ENCODE data around the gene NCBP2. TPM values are rescaled to one million over a fixed set of nuclear protein-coding genes. Genes with fewer than 3 reads are reported as not detected.

NCBP2 gene
- total RNA-seq, 1 donor from 2014 or later, result 79.9 TPM

DNA sequence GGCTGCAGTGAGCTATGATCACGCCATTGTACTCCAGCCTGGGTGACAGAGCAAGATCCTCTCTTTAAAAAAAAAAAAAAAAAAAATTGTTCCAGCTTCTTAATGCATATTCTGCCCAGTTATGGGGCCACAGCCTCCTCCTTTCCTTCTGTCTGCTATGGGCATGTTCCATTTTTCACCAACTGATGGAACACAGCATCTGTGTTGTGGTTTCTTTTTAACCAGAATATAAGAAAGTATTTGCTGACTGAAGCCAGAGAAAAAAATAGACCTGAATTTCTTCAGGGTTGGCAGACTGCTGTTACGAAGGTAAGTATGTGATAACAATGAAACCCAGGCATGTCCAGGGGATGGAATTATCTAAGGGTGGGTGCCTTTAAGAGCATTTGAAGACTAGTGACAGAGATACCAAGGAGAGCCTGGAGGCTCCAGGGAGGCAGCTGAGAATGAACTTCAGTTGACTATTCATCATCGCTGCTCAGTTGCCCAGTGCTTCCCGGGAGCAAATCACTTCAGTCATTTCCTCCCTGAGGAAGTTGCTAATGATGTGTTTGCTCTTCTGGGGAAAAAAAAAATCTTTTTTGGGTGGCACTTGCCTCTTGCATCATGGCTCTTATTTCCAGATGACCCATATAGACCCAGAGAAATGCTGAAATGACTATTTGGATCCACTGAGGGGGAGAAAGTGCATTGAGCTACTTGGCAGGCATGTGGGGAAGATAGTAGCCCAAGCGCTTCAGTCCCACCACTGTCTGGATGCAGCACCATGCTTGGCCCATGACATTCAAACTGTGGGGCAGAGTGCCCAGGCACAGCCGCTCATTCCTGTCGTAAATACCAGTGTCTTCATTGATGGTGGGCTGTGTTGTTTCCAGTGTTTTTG, 14.5 kb downstream of the NCBP2 start:
- H3K27ac Mint-ChIP-seq, result no peak overlapping the region
- H3K27me3 Mint-ChIP-seq, result no peaks in the 10 kb centered on the region
- no peaks in the 10 kb centered on the region for H3K4me1 Mint-ChIP-seq (ENCODE audit: low read depth)
- H3K4me3 Mint-ChIP-seq (ENCODE audit: low read depth), result no peak overlapping the region
- DNase-seq (ENCODE audit: low spot score, unreplicated experiment), result no peak
- TF ChIP-seq, protein P1, sequence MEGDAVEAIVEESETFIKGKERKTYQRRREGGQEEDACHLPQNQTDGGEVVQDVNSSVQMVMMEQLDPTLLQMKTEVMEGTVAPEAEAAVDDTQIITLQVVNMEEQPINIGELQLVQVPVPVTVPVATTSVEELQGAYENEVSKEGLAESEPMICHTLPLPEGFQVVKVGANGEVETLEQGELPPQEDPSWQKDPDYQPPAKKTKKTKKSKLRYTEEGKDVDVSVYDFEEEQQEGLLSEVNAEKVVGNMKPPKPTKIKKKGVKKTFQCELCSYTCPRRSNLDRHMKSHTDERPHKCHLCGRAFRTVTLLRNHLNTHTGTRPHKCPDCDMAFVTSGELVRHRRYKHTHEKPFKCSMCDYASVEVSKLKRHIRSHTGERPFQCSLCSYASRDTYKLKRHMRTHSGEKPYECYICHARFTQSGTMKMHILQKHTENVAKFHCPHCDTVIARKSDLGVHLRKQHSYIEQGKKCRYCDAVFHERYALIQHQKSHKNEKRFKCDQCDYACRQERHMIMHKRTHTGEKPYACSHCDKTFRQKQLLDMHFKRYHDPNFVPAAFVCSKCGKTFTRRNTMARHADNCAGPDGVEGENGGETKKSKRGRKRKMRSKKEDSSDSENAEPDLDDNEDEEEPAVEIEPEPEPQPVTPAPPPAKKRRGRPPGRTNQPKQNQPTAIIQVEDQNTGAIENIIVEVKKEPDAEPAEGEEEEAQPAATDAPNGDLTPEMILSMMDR (IDR thresholded peaks at IDR 0.05; ENCODE audit: unreplicated experiment), result no peak
- peaks cover 15% of the 10 kb centered on the region for H3K36me3 Mint-ChIP-seq (ENCODE audit: insufficient read depth)
- no peaks in the 10 kb centered on the region for H3K9me3 Mint-ChIP-seq (ENCODE audit: low read depth)

DNA sequence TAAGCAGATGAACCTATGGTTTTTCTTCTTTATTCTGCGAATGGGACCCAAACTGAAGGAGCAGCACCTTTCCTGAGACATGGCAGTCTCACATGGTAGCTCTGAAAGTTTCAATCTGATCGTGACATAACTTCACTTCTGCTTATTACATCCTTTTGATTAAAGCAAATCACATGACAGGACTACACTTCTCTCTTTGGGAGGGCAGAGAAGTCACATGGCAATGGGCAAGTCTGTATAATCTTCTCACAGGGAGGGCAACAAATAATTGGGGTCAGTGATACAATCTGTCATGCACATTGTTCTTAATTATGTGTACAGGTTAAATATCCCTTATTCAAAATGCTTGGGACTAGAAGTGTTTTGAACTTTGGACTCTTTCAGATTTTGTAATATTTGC, 21.6 kb downstream of the NCBP2 start:
- Mint-ChIP-seq H3K27me3 (no peaks in the 10 kb centered on the region), H3K9me3 (ENCODE audit: low read depth) (peaks cover 7% of the 10 kb centered on the region), H3K4me3 (ENCODE audit: low read depth) (no peak overlapping the region), H3K4me1 (ENCODE audit: low read depth) (no peaks in the 10 kb centered on the region), H3K27ac (no peak overlapping the region), H3K36me3 (ENCODE audit: insufficient read depth) (peaks cover 12% of the 10 kb centered on the region)
- no peak for DNase-seq (ENCODE audit: low spot score, unreplicated experiment)
- TF ChIP-seq, protein P1 (IDR thresholded peaks at IDR 0.05; ENCODE audit: unreplicated experiment), result no peak

- peaks cover 19% of the 10 kb centered on the region for H3K36me3 Mint-ChIP-seq (ENCODE audit: insufficient read depth)
- TF ChIP-seq, protein P1 (IDR thresholded peaks at IDR 0.05; ENCODE audit: unreplicated experiment), result no peak
- no peaks in the 10 kb centered on the region for H3K4me1 Mint-ChIP-seq (ENCODE audit: low read depth)
- no peak for DNase-seq (ENCODE audit: low spot score, unreplicated experiment)
- H3K9me3 Mint-ChIP-seq (ENCODE audit: low read depth), result peaks cover 7% of the 10 kb centered on the region
- H3K27ac Mint-ChIP-seq, result no peak overlapping the region
- H3K4me3 Mint-ChIP-seq (ENCODE audit: low read depth), result no peak overlapping the region
- H3K27me3 Mint-ChIP-seq, result no peaks in the 10 kb centered on the region
Observed at GRCh38 chr3:196918968-196919367, 23.4 kb downstream of the NCBP2 start.

- no peaks in the 10 kb centered on the region for H3K27me3 Mint-ChIP-seq
- no peak overlapping the region for H3K27ac Mint-ChIP-seq
- no peak for DNase-seq (ENCODE audit: low spot score, unreplicated experiment)
- peaks cover 7% of the 10 kb centered on the region for H3K9me3 Mint-ChIP-seq (ENCODE audit: low read depth)
- H3K36me3 Mint-ChIP-seq (ENCODE audit: insufficient read depth), result peaks cover 21% of the 10 kb centered on the region
- TF ChIP-seq, protein P1 (IDR thresholded peaks at IDR 0.05; ENCODE audit: unreplicated experiment), result no peak
- H3K4me1 Mint-ChIP-seq (ENCODE audit: low read depth), result no peaks in the 10 kb centered on the region
- no peak overlapping the region for H3K4me3 Mint-ChIP-seq (ENCODE audit: low read depth)
Observed at GRCh38 chr3:196916995-196917394, 25.3 kb downstream of the NCBP2 start.

DNA sequence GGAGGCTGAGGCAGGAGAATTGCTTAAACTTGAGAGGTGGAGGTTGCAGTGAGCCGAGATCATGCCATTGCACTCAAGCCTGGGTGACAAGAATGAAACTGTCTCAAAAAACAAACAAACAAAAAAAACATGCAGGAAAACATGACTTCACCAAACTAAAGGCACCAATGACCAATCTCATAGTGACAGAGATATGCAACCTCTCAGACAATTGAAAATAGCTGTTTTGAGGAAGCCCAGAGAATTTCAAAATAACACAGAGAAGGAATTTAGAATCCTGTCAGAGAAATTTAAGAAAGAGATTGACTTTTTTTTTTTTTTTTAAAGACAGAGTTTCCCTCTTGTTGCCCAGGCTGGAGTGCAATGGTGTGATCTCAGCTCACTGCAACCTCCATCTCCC, 26.1 kb downstream of the NCBP2 start:
- Mint-ChIP-seq H3K9me3 (ENCODE audit: low read depth) (peaks cover 7% of the 10 kb centered on the region), H3K27me3 (no peaks in the 10 kb centered on the region), H3K4me3 (ENCODE audit: low read depth) (no peak overlapping the region), H3K27ac (peak overlapping the region; percentile 67), H3K36me3 (ENCODE audit: insufficient read depth) (peaks cover 23% of the 10 kb centered on the region), H3K4me1 (ENCODE audit: low read depth) (no peaks in the 10 kb centered on the region)
- no peak for DNase-seq (ENCODE audit: low spot score, unreplicated experiment)
- TF ChIP-seq, protein P1 (IDR thresholded peaks at IDR 0.05; ENCODE audit: unreplicated experiment), result no peak
